Measurements from ENCODE around the gene PPP1R14B.

PPP1R14B gene

GRCh38 chr11:64245797-64246620, 734 bp downstream of the PPP1R14B start:
- DNase-seq (ENCODE audit: low read depth), result peak; percentile 72

DNA sequence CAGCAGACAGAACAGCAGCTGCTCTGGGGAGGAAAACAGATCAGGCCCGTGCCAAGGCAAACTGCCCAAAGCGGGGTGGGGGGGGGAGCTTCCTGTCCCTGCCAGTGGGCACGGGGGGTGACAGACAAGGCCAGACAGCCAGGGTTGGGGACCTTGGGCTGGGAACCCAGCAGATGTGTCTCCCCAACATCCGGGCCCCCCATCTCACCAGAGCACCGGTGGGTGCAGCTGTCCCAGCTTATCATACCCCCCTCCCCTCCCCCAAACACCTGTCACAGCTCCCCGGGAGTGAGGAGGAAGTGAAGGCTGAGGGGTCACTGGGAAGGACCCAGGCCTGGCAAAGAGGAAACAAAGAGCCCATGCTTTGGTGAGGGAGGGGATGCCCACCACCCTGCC, 1.3 kb downstream of the PPP1R14B start:
- DNase-seq (ENCODE audit: low read depth), result no peak

GRCh38 chr11:64244966-64245365, 1.8 kb downstream of the PPP1R14B start:
- no peak for DNase-seq (ENCODE audit: low read depth)

GRCh38 chr11:64244107-64244506, 2.6 kb downstream of the PPP1R14B start:
- no peak for DNase-seq (ENCODE audit: low read depth)

GRCh38 chr11:64243236-64243854, 3.4 kb downstream of the PPP1R14B start:
- DNase-seq (ENCODE audit: low read depth), result no peak

DNA sequence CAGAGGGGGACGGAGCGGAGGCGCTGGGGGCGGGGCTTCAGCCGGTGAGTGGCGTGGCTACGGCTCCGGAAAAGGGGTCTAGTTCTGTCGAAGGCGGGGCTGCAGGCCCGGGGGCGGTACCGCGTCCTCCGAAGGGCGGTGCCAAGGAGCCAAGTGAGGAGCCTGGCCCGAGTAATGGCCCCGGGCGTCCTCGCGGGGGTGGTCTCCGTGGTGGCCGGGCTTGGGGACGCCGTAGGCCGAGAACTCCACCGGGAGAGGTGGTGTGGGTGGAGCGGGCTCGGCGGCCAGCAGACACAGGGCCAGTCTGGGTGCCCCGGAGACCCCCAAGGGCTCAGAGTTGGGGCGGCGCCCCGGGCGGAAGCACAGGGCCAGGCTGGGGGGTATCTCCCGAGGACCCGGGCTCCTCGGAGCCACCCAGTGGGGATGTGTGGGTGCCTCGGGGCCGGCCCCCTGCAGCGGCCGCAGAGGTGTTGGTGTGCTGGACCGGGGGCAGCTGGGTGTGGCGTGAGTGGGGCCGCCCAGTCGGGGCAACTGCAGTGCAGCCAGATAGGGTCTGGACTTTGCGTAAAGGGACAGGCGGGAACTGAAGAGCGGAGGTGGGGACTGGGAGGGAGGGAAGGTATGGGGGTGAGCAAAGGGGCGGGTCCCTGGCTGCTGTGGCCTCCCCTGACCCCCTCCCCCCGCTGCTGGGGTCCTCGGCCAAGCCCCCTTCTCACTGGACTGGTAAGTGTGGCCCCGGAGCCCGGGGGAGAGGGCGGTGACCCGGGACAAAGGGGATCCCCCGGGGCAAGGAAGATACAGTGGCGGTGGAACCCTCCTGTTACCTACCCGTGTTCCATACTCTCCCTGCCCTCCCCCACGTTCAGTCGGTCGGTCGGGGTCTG, 5.0 kb downstream of the PPP1R14B start:
- DNase-seq (ENCODE audit: low read depth), result no peak

DNA sequence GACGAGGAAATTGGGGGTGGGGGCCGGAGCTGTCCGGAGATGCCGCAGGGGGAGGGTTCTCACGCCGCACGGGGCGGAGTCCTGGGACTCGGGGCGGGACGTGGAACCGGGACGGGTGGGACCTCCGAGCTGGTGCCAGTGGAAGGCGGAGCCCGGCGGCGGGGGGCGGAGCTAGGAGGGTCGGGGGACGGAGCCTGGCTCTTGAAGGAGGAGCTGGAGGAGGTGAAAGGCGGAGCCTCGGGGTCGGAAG, 5.6 kb downstream of the PPP1R14B start:
- peak; percentile 99 for DNase-seq (ENCODE audit: low read depth)

GRCh38 chr11:64240435-64241240, 6.1 kb downstream of the PPP1R14B start, which contains the start of gene FKBP2:
Gene FKBP2, plus strand, starts transcription at chr11:64241095. Its CDS starts 1,293 bp downstream, at chr11:64242388.
- DNase-seq (ENCODE audit: low read depth), result peak; percentile 99

DNA sequence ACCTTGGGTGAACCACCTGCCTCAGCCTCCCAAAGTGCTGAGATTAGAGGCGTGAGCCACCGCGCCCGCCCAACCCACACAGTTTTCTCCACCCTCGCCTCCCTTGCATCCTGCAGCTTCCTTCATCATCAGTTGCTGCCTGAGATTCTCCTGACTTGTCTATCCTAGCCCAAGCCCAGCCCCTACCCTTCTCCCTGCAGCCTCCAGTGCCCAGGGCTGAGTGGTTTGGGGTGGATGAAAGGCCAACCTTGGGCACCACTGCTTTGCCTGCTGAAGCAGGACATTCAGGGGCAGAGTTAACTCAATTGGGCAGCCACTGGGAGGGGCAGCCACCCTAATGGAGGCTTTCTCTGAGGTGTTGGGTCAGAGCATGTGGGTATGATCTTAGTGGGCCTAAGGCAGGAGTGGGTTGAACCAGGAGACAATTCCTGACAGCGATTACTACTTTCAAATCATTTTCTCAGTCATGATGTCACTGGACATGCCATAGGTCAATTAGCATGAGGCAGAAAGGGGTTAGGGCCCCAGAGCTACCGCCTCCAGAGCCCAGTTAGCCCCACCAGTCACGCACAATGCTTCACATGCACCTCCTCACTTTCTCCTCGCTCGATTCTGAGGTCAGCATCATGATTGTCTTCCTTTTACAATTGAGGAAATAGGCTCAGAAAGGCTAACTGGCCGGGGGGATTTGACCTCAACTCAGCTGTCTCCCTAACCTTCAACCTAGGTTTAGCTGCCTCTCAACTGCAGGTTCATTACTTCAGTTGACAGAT, 6.9 kb downstream of the PPP1R14B start:
- no peak for DNase-seq (ENCODE audit: low read depth)

GRCh38 chr11:64238999-64239398, 7.7 kb downstream of the PPP1R14B start:
- DNase-seq (ENCODE audit: low read depth), result no peak

DNA sequence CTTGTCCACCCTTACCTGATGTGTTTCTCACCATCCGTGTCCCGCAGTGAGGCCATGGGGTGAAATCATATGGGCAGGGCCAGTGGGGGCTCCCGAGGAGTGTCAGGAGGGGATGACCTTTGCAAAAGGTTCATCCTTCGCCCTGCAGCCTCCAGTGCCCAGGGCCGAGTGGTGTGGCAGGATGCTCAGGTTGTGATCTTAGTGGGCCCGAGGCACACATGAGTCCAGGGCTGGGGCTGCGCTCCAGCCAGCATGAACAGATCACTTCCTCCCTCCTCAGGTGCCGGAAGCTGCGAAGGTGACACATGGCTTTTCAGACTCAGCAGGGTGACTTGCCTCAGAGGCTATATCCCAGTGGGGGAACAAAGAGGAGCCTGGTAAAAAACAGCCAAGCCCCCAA, 8.7 kb downstream of the PPP1R14B start:
- no peak for DNase-seq (ENCODE audit: low read depth)

DNA sequence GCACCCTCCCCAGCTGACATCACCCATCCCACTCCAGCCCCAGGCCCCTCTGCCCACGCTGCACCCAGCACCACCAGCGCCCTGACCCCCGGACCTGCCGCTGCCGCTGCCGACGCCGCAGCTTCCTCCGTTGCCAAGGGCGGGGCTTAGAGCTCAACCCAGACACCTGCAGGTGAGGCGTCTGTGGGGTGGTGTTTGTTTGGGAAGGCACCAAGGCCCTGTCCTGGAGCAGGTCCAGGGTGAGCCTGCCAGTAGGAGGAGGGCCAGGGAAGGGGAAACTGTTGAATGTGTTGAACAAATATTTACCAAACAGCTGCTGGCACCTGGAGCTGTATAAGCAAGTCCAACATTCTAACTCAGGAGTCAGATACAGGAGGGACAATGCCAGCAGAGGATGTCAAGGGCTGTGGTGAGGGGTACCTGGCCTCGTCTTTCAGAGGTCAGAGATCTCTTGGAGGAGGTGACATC, 9.2 kb downstream of the PPP1R14B start:
- DNase-seq (ENCODE audit: low read depth), result no peak

DNA sequence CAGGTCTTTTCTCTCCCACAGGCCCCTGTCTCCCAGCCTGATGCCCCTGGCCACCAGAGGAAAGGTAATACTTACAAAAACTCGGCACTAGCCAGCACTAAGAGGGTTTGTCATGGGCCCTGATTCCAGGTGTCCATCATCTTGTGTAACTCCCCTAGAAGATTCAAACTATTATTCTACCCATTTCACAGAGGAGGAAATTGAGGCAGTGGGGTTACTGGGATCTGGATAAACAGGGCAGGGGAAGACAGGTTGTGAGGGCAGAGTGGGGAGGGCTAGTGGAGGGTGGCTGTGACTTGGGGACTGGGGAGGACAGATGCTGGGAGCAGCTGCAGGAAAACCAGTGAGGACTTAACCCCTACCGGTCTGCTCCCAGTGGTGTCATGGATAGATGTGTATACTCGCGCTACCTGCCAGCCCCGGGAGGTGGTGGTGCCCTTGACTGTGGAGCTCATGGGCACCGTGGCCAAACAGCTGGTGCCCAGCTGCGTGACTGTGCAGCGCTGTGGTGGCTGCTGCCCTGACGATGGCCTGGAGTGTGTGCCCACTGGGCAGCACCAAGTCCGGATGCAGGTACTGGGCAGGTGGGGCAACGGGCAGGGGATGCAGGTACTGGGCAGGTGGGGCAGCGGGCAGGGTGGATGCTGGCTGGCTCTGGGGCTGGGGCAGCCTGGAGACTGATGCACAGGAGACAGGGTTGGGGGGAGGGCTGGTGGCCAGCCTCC, 11.1 kb downstream of the PPP1R14B start:
- no peak for DNase-seq (ENCODE audit: low read depth)

- DNase-seq (ENCODE audit: low read depth), result peak; percentile 36
Measured at GRCh38 chr11:64234647-64235379, 11.9 kb downstream of the PPP1R14B start.

- DNase-seq (ENCODE audit: low read depth), result peak; percentile 66
Measured at GRCh38 chr11:64233913-64234586, 12.7 kb downstream of the PPP1R14B start, which contains the start of gene VEGFB. Gene VEGFB, plus strand, starts transcription at chr11:64234584. Its CDS starts 250 bp downstream, at chr11:64234834.

DNA sequence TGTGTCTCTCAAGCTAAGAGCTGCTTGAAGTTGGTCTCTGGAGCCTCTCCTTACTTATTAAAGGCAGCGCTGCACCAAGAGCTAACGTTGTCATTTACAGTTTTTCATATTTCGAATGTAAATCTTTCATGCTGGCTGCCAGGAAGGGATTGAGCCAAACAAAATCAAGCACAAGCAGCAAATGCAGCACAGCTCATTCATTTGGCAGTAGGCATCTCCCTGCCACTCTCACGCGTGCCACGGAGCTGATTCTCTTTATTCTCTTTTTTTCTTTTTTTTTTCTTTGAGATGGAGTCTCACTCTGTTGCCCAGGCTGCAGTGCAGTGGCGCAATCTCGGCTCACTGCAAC, 13.8 kb downstream of the PPP1R14B start:
- DNase-seq (ENCODE audit: low read depth), result no peak

GRCh38 chr11:64232182-64232966, 14.4 kb downstream of the PPP1R14B start:
- no peak for DNase-seq (ENCODE audit: low read depth)

- DNase-seq (ENCODE audit: low read depth), result no peak
Measured at GRCh38 chr11:64231546-64231945, 15.2 kb downstream of the PPP1R14B start.

Measured in activated T-helper 9 cell treated with anti-CD3 and anti-CD28 coated beads, Interleukin-2, amount 50 U/mL, for 16 hours (primary cell).